ENCODE results near the gene NME8. TPM values are rescaled to one million over a fixed set of nuclear protein-coding genes. Genes with fewer than 3 reads are reported as not detected.
"Not testable (repeated sequence)": the region's sequence is repeated elsewhere in the genome, so short reads cannot be mapped to it uniquely, and the experiment has no call there.

NME8 gene
- total RNA-seq (2014; rRNA removed; shearing (Covaris generic)) = not detected in 2 replicates

DNA sequence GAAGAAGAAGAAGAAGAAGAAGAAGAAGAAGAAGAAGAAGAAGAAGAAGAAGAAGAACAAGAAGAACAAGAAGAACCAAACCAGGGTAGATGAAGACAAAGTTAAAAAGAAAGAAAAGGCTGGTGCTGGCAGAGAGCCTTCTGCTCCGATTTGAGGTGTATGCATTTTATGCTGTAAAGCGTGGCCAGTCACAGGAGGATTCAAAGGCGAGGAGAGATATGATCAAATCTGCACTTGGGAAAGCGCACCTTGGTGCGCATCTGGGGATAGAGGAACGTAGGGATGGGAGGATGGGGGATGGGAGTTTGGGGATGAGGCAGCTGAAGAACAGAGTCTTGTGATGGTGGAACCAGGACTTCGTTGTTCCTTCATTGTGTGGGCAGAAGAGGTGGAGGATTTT is at the start of gene NME8:
Gene NME8, plus strand, starts transcription at position 301 of the 400 bp plus-strand sequence. CDS start 1,670 bp downstream, outside the sequence.
- Histone ChIP-seq H3K4me1 (no peaks in the 10 kb centered on the region), H3K27ac (no peak within 1 kb of the TSS), H3K27me3 (no peaks in the 10 kb centered on the region), H3K4me3 (no peak within 1 kb of the TSS), H3K36me3 (no peaks in the 10 kb centered on the region), H3K9me3 (replicated peaks) (no peaks in the 10 kb centered on the region; the same call in 1 of the 2 replicates)
- peak in 1 of 2 experiments; percentile 7 for DNase-seq

- DNase-seq = no peak
- H3K36me3 ChIP-seq = no peaks in the 10 kb centered on the region
Observed at GRCh38 chr7:37806152-37806551, 42.2 kb upstream of the NME8 start.

GRCh38 chr7:37812161-37812580 is 36.2 kb upstream of the NME8 start:
- not testable (repeated sequence) for H3K27ac ChIP-seq; H3K4me3 ChIP-seq; H3K27me3 ChIP-seq; H3K36me3 ChIP-seq; H3K9me3 ChIP-seq (replicated peaks); DNase-seq; H3K4me1 ChIP-seq

More at GRCh38 chr7:37806152-37806551, 42.2 kb upstream of the NME8 start:
- no peaks in the 10 kb centered on the region for H3K27me3 ChIP-seq
- no peak overlapping the region for H3K4me3 ChIP-seq
- no peaks in the 10 kb centered on the region for H3K9me3 ChIP-seq (replicated peaks)
- no peak overlapping the region for H3K27ac ChIP-seq
- H3K4me1 ChIP-seq = no peaks in the 10 kb centered on the region

GRCh38 chr7:37815671-37816371 is 32.6 kb upstream of the NME8 start:
- Histone ChIP-seq H3K9me3 (replicated peaks) (no peaks in the 10 kb centered on the region), H3K36me3 (no peaks in the 10 kb centered on the region), H3K27me3 (no peaks in the 10 kb centered on the region), H3K27ac (no peak overlapping the region), H3K4me1 (no peaks in the 10 kb centered on the region), H3K4me3 (no peak overlapping the region)
- no peak for DNase-seq

DNA sequence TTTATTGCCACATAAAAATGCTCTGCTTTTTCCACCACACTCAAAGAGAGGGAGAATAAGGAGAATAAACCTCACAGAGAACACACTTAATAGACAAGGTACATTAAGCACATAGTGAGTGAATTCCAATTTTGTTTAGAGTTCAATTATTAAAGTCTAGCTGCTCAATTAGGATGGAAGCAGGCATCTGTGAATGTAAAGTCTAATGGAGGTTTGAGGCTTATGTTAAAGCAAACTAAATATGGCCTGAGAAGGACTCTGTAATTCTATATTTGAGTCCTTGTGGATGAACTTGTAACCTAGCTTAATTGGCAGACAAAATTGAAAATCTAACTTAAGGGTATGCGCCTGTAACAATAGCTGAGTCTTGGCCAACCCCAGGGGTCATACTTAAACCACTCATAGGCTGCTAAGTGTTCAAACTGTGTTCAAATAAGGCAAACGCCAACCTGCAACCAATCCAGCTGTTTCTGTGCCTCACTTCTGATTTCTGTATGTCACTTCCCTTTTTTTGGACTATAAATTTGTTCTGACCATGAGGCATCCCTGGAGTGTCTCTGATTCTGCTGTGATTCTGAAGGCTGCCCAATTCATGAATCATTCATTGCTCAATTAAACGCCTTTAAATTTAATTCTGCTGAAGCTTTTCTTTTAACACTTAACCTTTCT is 31.3 kb upstream of the NME8 start:
- Histone ChIP-seq H3K9me3 (replicated peaks) (no peaks in the 10 kb centered on the region), H3K4me1 (no peaks in the 10 kb centered on the region), H3K36me3 (no peaks in the 10 kb centered on the region), H3K27ac (no peak overlapping the region), H3K4me3 (no peak overlapping the region), H3K27me3 (no peaks in the 10 kb centered on the region)
- DNase-seq = peak in 1 of 2 experiments; percentile 7

DNA sequence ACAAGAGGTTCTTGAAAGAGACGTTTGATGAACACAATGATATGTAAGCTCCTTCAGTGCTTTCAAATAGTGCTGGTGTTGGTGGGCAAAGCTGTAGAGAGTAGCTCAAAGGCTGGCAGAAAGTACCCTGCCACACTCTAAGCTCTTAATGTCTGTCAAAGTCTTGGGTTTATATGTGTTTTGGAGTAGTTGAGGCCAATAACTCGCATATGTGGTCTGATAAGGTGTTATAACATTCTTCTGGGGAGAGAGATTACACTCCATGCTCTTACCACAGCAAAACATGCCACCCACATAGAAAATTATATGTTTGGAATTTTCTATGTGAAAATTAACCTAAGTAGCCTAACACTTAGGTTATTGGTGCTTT is 30.8 kb upstream of the NME8 start:
- Histone ChIP-seq H3K4me1 (no peaks in the 10 kb centered on the region), H3K27ac (no peak overlapping the region), H3K9me3 (replicated peaks) (no peaks in the 10 kb centered on the region), H3K4me3 (no peak overlapping the region), H3K27me3 (no peaks in the 10 kb centered on the region), H3K36me3 (no peaks in the 10 kb centered on the region)
- DNase-seq = no peak

DNA sequence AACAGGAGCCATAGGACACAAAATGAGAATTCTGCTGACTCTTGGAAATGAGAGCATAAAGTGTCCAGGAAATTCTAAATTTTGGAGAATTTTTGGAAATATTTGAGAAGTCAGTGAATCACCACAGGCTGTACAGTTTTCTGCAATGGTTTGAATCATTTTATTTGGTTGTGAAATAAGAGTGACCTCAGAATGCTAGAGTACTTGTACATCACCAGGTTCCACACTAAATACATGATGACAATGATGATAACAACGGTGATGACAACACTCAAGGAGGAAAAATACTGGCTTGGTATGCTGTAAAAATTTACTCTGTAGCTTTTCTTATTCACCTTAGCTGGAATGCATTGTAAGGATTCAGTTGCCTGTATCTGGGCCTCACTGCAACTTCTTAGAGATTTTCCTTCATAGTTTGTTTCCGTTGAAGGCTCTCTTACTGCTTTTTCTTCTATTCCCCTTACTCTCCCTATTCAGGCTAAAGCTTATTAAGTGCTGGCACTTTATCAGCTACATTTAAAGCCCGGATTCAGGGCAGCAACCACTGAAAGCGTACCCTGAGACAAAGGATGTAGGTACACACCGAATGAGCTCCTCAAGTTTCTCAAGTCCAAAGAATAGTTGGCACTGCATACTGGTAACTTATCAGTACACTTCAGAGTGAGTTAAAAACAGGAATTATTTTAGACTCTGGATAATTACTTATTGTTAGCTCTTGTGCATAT is 30.2 kb upstream of the NME8 start:
- DNase-seq = no peak
- Histone ChIP-seq H3K27ac (no peak overlapping the region), H3K27me3 (no peaks in the 10 kb centered on the region), H3K36me3 (no peaks in the 10 kb centered on the region), H3K9me3 (replicated peaks) (no peaks in the 10 kb centered on the region), H3K4me1 (no peaks in the 10 kb centered on the region), H3K4me3 (no peak overlapping the region)

DNA sequence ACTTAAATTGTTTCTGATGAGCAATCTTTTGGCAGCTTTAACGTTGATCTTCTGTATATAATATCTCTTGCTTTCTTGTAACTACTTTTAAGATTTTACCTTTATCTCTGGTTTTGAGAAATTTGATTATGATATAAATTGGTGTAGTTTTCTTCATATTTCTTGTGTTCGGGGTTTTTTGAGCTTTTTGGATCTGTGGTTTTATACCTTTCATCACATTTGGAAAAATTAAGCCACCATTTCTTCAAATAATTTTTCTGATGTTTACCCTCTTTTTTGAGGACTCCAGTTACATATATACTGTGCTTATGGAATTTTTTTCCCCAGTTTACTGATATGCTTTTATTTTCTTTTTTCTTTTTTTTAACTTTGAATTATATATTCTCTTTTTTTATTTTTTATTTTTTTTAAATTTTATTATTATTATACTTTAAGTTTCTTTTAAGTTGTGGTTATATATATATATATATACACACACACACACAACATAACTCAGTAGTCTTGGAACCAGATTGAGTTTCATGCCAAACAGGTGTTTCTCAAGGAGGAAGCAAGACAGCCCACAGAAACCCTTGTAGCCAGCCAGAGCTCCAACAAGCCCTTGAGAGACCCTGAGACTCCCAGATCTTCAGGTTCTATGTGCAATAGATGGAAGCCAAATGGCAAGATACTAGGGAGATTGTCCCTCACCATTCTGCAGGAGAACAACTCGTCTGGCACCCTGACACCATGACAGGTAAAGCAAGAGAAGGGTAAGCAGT is 27.5 kb upstream of the NME8 start:
- DNase-seq = no peak
- Histone ChIP-seq H3K4me3 (no peak overlapping the region), H3K27ac (no peak overlapping the region), H3K36me3 (no peaks in the 10 kb centered on the region), H3K27me3 (no peaks in the 10 kb centered on the region), H3K4me1 (no peaks in the 10 kb centered on the region), H3K9me3 (replicated peaks) (no peaks in the 10 kb centered on the region)

DNA sequence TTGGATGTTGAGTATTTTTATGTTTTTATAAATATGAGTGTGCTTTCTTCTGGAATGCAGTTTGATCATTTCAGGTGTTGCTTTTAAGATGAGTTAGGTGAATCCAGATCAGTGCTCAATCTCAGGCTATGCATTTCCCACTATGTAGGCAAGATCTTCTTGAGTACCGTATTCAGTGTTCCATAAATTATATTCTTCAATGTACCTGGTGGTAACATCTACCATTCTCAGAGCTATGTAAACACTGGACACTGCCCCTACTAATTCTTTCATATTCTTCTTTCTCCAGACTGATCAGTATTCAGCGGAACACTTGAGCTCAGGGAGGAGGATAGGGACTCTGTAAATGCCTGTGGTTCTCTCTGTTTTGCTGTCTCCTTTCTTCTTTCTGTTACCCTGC is 25.5 kb upstream of the NME8 start:
- no peaks in the 10 kb centered on the region for H3K27me3 ChIP-seq
- H3K4me3 ChIP-seq = no peak overlapping the region
- no peaks in the 10 kb centered on the region for H3K4me1 ChIP-seq
- no peaks in the 10 kb centered on the region for H3K36me3 ChIP-seq
- DNase-seq = no peak
- H3K27ac ChIP-seq = no peak overlapping the region
- H3K9me3 ChIP-seq (replicated peaks) = no peaks in the 10 kb centered on the region

- H3K4me1 ChIP-seq = no peaks in the 10 kb centered on the region
- no peaks in the 10 kb centered on the region for H3K36me3 ChIP-seq
- H3K9me3 ChIP-seq (replicated peaks) = no peaks in the 10 kb centered on the region
- no peaks in the 10 kb centered on the region for H3K27me3 ChIP-seq
- H3K4me3 ChIP-seq = no peak overlapping the region
- H3K27ac ChIP-seq = no peak overlapping the region
- DNase-seq = no peak
Observed at GRCh38 chr7:37823557-37823956, 24.8 kb upstream of the NME8 start.

- Histone ChIP-seq H3K27me3 (no peaks in the 10 kb centered on the region), H3K27ac (no peak overlapping the region)
- DNase-seq = no peak
Observed at GRCh38 chr7:37825038-37825437, 23.4 kb upstream of the NME8 start.

GRCh38 chr7:37826825-37827224 is 21.6 kb upstream of the NME8 start:
- Histone ChIP-seq H3K36me3 (no peaks in the 10 kb centered on the region), H3K4me1 (peaks cover 3% of the 10 kb centered on the region; the same call in 1 of the 2 replicates), H3K4me3 (no peak overlapping the region), H3K27me3 (no peaks in the 10 kb centered on the region), H3K9me3 (replicated peaks) (no peaks in the 10 kb centered on the region), H3K27ac (no peak overlapping the region)
- DNase-seq = no peak

More at GRCh38 chr7:37825038-37825437, 23.4 kb upstream of the NME8 start:
- no peaks in the 10 kb centered on the region for H3K9me3 ChIP-seq (replicated peaks)
- no peaks in the 10 kb centered on the region for H3K36me3 ChIP-seq
- H3K4me3 ChIP-seq = no peak overlapping the region
- no peaks in the 10 kb centered on the region for H3K4me1 ChIP-seq

- H3K27me3 ChIP-seq = no peaks in the 10 kb centered on the region
- H3K27ac ChIP-seq = no peak overlapping the region
- DNase-seq = peak in 1 of 2 experiments; percentile 34
- H3K4me3 ChIP-seq = no peak overlapping the region
- no peaks in the 10 kb centered on the region for H3K36me3 ChIP-seq
- H3K9me3 ChIP-seq (replicated peaks) = no peaks in the 10 kb centered on the region
- H3K4me1 ChIP-seq = peaks cover 12% of the 10 kb centered on the region
Observed at GRCh38 chr7:37831244-37831643, 17.2 kb upstream of the NME8 start.

DNA sequence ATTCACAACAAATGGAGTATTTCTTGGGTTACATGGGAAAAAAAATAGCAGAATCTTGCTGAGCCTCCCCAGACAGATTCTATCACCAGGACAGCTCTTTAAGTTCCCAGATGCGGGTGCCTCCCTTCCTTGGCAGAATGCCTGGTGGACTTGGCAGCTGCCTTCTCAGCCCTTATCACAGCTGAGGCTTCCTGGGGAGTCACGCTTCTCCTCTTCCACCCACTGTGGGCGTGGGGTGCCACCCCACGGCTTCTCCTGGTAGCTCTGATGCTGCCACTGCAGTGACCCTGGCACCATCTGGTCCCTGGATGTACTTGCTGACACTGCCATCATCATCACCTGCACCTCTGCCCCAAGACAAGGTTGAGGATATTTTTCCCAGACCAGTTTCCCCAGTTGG is 16.2 kb upstream of the NME8 start:
- no peaks in the 10 kb centered on the region for H3K27me3 ChIP-seq
- DNase-seq = peak; percentile 92 to 95
- no peak overlapping the region for H3K27ac ChIP-seq
- H3K4me3 ChIP-seq = no peak overlapping the region
- H3K9me3 ChIP-seq (replicated peaks) = no peaks in the 10 kb centered on the region
- H3K36me3 ChIP-seq = no peaks in the 10 kb centered on the region
- H3K4me1 ChIP-seq = peaks cover 12% of the 10 kb centered on the region

Data from SJCRH30 (cell line).